Activated T-cell treated with anti-CD3 and anti-CD28 coated beads for 1 hour (primary cell): Measurements from ENCODE around the gene STAT4.
A peak's percentile ranks its signal among the peaks of the same experiment; 100 is the strongest.
"Not testable (repeated sequence)": the region's sequence is repeated elsewhere in the genome, so short reads cannot be mapped to it uniquely, and the experiment has no call there.

Experiments
- DNase-seq: peaks from one replicate; pipeline ENCODE4 v3.0.0-alpha.2; 2020; ENCODE audit warnings: low read depth

STAT4 gene

GRCh38 chr2:191013932-191014652 is 136.7 kb downstream of the STAT4 start, which contains the start of gene STAT1:
Gene STAT1, minus strand, starts transcription at chr2:191014171. Its CDS starts 4,168 bp downstream, at chr2:191010003.
- DNase-seq = peak; percentile 96

DNA sequence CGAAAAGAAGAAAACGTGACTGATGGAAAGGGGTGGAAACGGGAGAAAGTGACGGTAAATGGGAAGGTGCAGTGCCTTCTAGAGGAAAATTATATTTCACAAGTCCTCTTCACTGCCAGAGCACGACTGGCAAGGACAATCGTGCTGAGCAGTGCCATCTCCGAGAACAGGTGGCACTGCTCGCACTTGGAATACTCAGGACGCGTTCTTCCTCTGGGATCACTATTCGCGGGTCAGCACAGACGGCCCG is 137.2 kb downstream of the STAT4 start:
- DNase-seq = no peak

- no peak for DNase-seq
Observed at GRCh38 chr2:191012845-191013681, 137.7 kb downstream of the STAT4 start.

- no peak for DNase-seq
Observed at GRCh38 chr2:191012346-191012745, 138.4 kb downstream of the STAT4 start.

DNA sequence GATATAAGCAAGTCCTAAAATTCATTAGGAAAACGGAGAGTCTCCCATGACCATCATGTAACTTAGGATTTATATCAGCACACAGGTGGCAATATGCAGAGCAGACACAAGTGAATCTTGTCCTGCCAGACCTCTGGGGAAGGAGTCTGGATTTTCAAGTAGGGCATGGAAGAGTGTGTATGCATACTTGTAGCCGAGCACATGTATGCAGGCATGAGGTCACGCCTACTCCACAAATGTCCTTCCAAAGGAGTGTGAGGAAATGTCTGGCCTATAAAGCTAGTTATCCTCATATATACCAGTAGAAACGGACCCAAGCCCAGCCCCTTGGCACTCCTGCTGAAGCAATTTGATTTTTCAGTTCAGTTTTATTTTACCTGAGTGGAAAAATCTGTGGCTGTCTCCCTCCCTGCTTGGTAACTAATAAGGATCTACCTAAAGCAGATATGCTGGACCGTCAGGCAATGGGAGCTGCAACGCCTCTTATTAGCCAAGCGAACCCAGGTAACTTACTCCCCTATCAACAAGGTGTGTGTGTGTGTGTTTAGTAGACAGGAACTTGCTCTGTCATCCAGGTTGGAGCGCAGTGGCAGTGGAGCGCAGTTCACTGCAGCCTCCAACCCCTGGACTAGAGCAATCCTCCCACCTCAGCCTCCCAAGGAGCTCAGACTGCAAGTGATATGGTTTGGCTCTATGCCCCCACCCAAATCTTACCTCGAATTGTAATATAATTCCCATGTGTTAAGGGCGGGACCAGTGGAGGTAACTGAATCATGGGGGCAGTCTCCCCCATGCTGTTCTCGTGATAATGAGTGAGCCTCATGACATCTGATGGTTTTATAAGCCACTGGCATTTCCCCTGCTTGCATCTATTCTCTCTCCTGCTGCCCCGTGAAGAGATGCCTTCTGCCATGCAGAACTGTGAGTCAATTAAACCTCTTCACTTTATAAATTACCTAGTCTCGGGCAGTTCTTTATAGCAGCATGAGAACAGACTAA is 139.6 kb downstream of the STAT4 start:
- no peak for DNase-seq

DNA sequence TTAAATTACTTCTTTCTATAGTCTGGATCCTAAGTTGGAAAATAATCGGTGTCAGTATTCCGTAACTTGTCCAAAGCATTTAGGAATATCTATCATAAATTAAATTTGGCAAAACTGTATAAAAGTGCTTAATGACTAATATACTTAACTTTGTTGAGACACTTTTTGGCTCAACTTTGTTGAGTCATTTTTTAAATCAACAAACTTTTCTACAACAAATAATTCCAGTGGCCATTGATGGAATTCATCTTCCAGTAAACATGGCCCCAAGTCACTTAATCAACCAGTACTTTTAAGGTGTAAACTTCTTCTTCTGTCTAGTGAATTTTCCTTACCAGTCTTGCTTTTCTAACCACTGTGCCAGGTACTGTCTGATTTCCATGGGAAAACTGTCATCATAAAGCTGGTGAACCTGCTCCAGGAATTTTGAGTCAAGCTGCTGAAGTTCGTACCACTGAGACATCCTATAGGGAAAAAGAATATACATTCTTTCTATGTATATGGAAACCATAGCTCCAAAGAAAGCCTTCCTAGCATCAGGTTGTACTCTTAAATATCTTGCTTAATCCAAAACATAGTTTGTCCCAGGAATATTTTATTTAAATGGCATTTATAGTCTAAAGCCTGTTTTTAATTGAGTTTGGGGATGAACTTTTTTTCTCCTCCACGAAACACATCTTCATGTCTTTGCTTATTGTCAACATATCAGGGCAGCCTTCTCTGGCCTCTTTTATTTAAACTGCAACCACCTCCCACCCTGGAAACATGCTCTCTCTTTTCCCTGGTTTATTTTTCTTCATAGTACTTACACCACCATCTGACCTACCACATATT is 141.0 kb downstream of the STAT4 start:
- no peak for DNase-seq

DNA sequence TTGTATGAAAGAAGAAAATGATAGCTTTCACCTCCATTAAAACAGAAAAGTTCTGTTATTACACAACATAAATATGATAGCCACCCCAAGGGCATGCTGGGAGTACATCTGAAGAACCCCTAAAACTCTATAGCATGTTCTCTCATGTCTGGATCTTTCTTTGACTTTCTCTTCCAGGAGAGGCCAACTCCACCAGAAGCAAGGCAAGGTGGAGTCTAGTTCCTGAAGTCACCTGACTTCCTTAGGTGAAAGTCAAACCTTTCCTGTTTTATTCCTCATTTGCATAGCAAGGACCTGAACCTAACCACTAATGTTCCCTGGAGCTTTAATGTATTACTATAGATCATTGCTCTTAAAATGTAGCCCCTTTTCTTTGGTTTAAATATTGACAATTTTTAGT is 142.5 kb downstream of the STAT4 start:
- no peak for DNase-seq

DNA sequence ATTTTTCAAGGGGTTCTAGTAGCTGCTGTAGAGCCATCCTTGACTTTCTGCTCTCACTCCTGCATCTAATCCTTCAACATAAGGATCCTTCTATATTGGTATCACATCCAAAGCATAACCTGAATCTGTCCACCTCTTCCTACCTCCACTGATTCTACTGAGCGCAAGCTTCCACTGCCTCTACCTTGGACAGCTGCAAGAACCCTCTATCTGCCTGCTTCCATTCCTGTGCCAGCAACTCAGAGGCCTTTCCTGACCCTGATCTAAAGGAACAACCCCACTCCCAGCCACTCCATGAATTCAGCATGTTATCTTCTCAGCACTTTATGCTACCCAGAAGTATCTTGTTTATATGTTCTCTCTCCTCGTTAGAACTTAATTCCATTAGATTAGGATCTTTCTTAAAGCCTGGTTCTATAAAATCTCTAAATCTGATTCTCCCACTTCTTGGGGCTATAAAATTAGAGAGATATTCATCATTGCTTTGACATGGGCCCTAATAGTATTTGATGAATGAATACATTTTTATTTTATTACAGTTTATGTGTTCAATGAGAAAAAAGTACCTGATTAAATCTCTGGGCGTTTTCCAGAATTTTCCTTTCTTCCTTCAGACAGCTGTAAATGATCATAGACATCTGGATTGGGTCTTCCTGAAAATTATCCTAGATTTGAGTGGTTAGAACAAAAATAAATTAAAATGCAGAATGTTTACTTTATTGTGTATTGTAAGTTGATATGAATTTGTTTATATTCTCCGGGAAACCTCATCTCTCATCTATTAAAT is 143.6 kb downstream of the STAT4 start:
- no peak for DNase-seq

DNA sequence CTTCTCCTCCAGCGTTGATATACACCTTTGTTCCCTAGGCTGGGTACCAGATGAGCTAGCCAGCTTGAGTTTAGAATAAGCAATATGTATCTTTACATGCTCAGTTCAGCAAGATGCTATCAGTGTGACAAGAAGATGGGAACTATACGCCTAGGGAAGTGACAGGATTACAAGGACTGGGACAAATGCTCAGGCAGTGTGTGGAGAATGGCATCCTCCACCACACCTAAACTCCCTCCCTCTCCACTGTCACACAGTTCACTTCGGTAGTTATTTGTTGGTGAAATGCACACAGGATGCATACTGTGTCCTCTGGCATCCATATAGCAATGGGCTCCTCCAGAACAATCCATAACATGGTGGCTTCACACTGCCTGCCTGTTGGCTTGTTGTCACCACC is 144.5 kb downstream of the STAT4 start:
- no peak for DNase-seq

DNA sequence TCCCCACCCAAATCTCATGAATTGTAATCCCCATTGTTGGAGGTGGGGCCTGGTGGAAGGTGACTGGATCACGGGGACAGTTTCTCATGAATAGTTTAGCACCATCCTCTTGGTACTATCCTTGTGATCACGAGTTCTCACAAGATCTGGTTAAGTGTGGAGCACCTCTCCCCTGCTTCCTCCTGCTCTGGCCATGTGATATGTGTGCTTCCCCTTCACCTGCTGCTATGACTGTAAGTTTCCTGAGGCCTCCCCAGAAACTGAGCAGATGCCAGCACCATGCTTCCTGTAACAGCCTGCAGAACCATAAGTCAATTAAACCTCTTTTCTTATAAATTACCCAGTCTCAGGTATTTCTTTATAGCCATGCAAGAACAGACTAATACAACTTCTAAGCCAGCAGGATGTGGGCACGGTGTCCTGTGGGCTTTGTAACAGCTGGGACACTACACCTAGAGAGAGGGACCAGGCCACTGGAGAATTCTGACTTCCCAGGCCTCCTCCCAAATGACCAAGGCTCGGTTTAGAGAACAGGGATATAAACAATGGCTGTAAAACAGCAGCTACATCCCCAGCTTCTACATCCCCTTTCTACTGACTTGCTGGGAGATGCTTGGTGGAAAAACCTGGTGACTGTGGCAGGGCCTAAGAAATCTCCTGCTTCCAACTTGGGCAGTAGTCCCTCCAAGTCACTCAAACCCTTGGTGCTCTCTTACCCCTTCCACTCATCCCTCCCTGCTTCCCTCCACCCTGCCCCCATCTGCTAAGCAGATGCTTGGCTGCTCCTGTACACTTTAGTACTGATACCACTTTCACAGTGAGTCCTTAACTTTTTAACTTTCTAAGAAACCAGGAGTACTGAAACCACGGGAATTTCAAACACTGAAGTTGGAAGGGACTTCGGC is 147.1 kb downstream of the STAT4 start:
- DNase-seq = no peak

DNA sequence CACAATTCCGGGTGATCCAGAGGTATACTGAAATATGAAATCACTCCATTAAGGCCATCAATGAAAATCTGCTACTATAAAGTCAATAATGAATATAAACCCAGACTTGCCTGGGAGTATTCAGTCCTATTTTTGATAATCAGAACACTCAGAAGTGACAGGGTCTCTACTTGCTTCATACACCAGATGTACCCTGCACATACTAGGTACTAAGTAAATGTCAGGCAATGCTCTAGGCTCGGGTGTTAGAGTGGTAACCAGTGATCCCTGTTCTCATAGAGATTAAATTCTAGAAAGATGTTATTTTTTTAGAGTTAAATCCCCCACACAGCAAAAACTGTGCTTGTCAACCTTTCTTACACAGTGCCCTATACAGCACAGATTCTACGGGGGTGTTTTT is 149.2 kb downstream of the STAT4 start:
- DNase-seq = no peak

- no peak for DNase-seq
Observed at GRCh38 chr2:191001032-191001431, 149.8 kb downstream of the STAT4 start.

GRCh38 chr2:190999949-191000665 is 150.7 kb downstream of the STAT4 start:
- no peak for DNase-seq

DNA sequence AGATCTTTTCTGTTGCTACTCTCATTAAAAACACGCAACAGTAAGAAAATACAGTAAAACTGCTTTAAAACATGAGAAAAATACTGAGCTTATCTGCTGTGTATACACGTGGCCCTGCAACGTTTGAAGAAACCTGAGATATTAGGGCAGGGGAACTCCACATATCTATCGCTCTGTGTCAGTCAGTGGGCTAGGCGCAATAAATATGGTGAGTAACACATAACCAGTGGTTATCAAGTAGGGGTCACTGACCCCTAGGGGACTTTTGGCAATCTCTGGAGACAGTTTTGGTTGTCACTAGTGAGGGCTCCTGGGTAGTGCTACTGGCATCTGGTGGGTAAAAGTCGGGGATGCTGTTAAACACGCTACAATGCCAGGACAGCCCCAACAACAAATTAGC is 151.7 kb downstream of the STAT4 start:
- no peak for DNase-seq

DNA sequence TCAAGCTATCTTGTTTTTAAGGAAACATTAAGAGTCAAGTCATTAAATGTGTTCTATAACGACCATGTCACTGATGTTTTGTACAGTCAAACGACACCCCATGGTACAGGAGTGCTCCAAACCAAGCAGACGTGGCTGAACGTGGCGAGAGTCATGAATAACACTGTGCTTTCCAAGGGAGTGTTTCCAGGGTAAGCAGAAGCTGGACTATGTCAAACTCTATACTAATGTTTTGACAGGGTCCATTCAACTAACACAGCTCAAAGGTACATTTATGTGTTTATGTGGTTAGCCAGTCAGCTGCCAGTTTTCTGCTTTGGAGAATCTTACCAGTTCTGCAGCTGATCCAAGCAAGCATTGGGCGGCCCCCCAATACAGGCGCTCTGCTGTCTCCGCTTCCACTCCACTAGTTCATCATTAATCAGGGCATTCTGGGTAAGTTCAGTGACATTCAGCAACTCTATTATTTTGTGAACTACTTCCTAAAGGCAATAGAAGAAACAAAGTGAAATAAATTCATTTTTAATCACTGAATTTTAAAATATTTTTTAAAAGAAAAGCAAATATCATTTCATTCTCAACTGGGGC is 153.2 kb downstream of the STAT4 start:
- no peak for DNase-seq

DNA sequence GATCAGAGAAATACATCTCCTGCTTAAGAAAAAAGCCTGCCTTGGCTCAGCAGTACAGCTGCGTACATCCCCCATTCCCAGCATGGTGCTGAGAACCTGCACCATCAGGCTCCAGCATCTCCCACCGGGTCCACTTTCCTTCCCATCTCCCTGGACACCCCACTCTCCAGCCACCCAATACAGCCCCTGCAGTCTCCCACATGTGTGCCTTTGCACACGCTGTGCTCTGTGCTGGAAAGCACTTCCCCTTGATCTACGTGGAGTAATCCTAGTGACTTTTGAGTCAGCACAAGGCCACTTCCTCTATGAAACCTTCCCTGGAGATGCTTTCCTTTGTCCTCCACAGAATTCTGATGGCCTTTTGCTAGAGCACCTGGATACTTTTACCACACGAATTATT is 153.8 kb downstream of the STAT4 start:
- no peak for DNase-seq

- no peak for DNase-seq
Observed at GRCh38 chr2:190996338-190996946, 154.4 kb downstream of the STAT4 start.

DNA sequence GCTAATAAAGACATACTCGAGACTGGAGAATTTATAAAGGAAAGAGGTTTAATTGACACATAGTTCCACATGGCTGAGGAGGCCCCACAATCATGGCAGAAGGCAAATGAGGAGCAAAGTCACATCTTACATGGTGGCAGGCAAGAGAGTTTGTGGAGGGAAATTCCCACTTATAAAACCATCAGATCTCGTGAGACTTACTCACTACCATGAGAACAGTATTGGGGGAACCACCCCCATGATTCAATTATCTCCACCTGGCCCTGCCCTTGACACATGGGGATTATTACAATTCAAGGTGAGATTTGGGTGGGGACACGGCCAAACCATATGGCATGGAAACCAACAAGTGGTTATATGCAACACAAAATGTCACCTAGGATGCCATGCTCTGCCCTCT is 155.5 kb downstream of the STAT4 start:
- DNase-seq = not testable (repeated sequence)
